ENCODE results near the gene DUSP22. TPM values are rescaled to one million over a fixed set of nuclear protein-coding genes. Genes with fewer than 3 reads are reported as not detected.

The DUSP22 gene
- total RNA-seq, 1 experiment from 2014 or later, result 18.6 TPM

DNA sequence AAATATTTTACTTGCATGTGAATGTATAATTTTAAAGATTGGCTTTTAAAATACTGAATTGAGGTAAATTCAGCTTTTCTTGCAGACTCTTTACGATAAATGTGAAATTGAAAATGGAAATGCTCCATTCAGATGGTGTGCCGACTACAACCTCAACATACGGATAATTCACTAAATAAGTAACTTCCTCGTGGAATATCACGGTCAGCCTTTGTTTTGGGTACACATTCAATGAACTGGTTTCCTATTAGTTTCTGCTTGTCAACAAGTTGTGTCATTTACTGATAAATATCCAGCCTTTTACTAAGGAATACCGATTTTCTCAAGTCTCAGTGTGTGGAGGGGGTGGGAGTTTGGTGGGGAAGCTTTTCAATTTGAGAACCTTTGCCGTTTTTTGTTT lies 96.9 kb downstream of the DUSP22 start:
- H3K27me3 Mint-ChIP-seq (ENCODE audit: insufficient read depth, unreplicated experiment), result peaks cover 25% of the 10 kb centered on the region
- H3K27ac Mint-ChIP-seq (ENCODE audit: unreplicated experiment), result no peak overlapping the region
- no peaks in the 10 kb centered on the region for H3K9me3 ChIP-seq
- no peak for DNase-seq
- no peaks in the 10 kb centered on the region for H3K36me3 Mint-ChIP-seq (ENCODE audit: insufficient read depth, unreplicated experiment)
- H3K4me3 ChIP-seq (ENCODE audit: low read depth, low read length), result no peak overlapping the region
- H3K4me1 Mint-ChIP-seq (ENCODE audit: low read depth, unreplicated experiment), result no peaks in the 10 kb centered on the region
- TF ChIP-seq, protein P1, sequence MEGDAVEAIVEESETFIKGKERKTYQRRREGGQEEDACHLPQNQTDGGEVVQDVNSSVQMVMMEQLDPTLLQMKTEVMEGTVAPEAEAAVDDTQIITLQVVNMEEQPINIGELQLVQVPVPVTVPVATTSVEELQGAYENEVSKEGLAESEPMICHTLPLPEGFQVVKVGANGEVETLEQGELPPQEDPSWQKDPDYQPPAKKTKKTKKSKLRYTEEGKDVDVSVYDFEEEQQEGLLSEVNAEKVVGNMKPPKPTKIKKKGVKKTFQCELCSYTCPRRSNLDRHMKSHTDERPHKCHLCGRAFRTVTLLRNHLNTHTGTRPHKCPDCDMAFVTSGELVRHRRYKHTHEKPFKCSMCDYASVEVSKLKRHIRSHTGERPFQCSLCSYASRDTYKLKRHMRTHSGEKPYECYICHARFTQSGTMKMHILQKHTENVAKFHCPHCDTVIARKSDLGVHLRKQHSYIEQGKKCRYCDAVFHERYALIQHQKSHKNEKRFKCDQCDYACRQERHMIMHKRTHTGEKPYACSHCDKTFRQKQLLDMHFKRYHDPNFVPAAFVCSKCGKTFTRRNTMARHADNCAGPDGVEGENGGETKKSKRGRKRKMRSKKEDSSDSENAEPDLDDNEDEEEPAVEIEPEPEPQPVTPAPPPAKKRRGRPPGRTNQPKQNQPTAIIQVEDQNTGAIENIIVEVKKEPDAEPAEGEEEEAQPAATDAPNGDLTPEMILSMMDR (IDR thresholded peaks at IDR 0.05; ENCODE audit: insufficient read depth in 1 of 2, low read depth in 1 of 2, low read length in 1 of 2, severe bottlenecking in 1 of 2, unreplicated experiment in 1 of 2), result no peak
- CTCF ChIA-PET, result no interaction called here
- no peaks in the 10 kb centered on the region for H3K4me1 ChIP-seq
- H3K4me3 Mint-ChIP-seq (ENCODE audit: unreplicated experiment), result no peak overlapping the region
- H3K27me3 ChIP-seq (replicated peaks; ENCODE audit: control insufficient read depth, insufficient read depth, low read length), result no peaks in the 10 kb centered on the region
- H3K36me3 ChIP-seq (ENCODE audit: control insufficient read depth, insufficient read depth, low read length), result no peaks in the 10 kb centered on the region
- H3K9me3 Mint-ChIP-seq (ENCODE audit: unreplicated experiment), result peaks cover 10% of the 10 kb centered on the region
- POLR2A ChIA-PET, result no interaction called here
- intact Hi-C loops (cut with micrococcal nuclease; ENCODE audit: unreplicated experiment), result no loop called here
- no TSS peak for BruUV-seq (replicated peaks)

GRCh38 chr6:389622-390021 lies 97.3 kb downstream of the DUSP22 start:
- Mint-ChIP-seq H3K27ac (ENCODE audit: unreplicated experiment) (no peak overlapping the region), H3K9me3 (ENCODE audit: unreplicated experiment) (peaks cover 11% of the 10 kb centered on the region), H3K4me1 (ENCODE audit: low read depth, unreplicated experiment) (no peaks in the 10 kb centered on the region), H3K4me3 (ENCODE audit: unreplicated experiment) (no peak overlapping the region), H3K36me3 (ENCODE audit: insufficient read depth, unreplicated experiment) (no peaks in the 10 kb centered on the region), H3K27me3 (ENCODE audit: insufficient read depth, unreplicated experiment) (peaks cover 25% of the 10 kb centered on the region)
- H3K4me1 ChIP-seq, result no peaks in the 10 kb centered on the region
- TF ChIP-seq, protein P1 (IDR thresholded peaks at IDR 0.05; ENCODE audit: insufficient read depth in 1 of 2, low read depth in 1 of 2, low read length in 1 of 2, severe bottlenecking in 1 of 2, unreplicated experiment in 1 of 2), result no peak
- DNase-seq, result no peak
- ChIA-PET POLR2A (no interaction called here), CTCF (no interaction called here)
- intact Hi-C loops (cut with micrococcal nuclease; ENCODE audit: unreplicated experiment), result no loop called here
- no peaks in the 10 kb centered on the region for H3K27me3 ChIP-seq (replicated peaks; ENCODE audit: control insufficient read depth, insufficient read depth, low read length)
- no peaks in the 10 kb centered on the region for H3K9me3 ChIP-seq
- no peak overlapping the region for H3K4me3 ChIP-seq (ENCODE audit: low read depth, low read length)
- H3K36me3 ChIP-seq (ENCODE audit: control insufficient read depth, insufficient read depth, low read length), result no peaks in the 10 kb centered on the region
- BruUV-seq (replicated peaks), result no TSS peak

DNA sequence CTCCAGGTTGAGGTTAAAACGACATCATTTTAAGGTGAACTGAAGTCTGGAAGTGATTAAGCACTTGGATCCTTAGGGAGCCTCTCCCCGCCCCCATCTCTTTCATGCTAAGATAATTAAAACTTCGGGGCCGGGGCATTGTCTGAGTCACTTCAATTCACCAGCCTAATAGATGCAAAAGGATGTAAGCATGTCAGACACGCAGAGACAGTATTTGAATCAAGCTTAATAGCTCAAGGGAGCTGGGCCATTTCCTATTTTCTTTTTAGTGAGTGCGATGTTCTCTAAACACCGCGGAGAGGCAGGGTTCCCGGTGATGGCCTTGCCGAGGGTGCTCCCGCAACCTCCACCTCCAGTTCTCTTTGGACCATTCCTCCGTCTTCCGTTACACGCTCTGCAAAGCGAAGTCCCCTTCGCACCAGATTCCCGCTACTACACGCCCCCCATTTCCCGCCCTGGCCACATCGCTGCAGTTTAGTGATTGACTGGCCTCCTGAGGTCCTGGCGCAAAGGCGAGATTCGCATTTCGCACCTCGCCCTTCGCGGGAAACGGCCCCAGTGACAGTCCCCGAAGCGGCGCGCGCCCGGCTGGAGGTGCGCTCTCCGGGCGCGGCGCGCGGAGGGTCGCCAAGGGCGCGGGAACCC lies 98.7 kb downstream of the DUSP22 start:
- no peak overlapping the region for H3K27ac Mint-ChIP-seq (ENCODE audit: unreplicated experiment)
- no peaks in the 10 kb centered on the region for H3K4me1 Mint-ChIP-seq (ENCODE audit: low read depth, unreplicated experiment)
- no peak overlapping the region for H3K4me3 Mint-ChIP-seq (ENCODE audit: unreplicated experiment)
- Histone ChIP-seq H3K36me3 (ENCODE audit: control insufficient read depth, insufficient read depth, low read length) (no peaks in the 10 kb centered on the region), H3K9me3 (no peaks in the 10 kb centered on the region), H3K27me3 (replicated peaks; ENCODE audit: control insufficient read depth, insufficient read depth, low read length) (no peaks in the 10 kb centered on the region), H3K4me3 (ENCODE audit: low read depth, low read length) (no peak overlapping the region), H3K4me1 (no peaks in the 10 kb centered on the region)
- H3K9me3 Mint-ChIP-seq (ENCODE audit: unreplicated experiment), result peaks cover 11% of the 10 kb centered on the region
- intact Hi-C loops (cut with micrococcal nuclease; ENCODE audit: unreplicated experiment), result no loop called here
- no peak for DNase-seq
- TF ChIP-seq, protein P1 (IDR thresholded peaks at IDR 0.05; ENCODE audit: insufficient read depth in 1 of 2, low read depth in 1 of 2, low read length in 1 of 2, severe bottlenecking in 1 of 2, unreplicated experiment in 1 of 2), result no peak
- ChIA-PET CTCF (no interaction called here), POLR2A (no interaction called here)
- no peaks in the 10 kb centered on the region for H3K36me3 Mint-ChIP-seq (ENCODE audit: insufficient read depth, unreplicated experiment)
- no TSS peak for BruUV-seq (replicated peaks)
- peaks cover 25% of the 10 kb centered on the region for H3K27me3 Mint-ChIP-seq (ENCODE audit: insufficient read depth, unreplicated experiment)
